Measurements from ENCODE around the gene TRIM65.

GRCh38 chr17:75894049-75894733 is 2.6 kb downstream of the TRIM65 start:
- TF ChIP-seq SP1 (IDR thresholded peaks at IDR 0.05) (no peak), CTBP1 (IDR thresholded peaks at IDR 0.05; ENCODE audit: borderline replicate concordance) (no peak), L3MBTL2 (conservative IDR thresholded peaks at IDR 0.05) (no peak)
